Central memory CD8-positive, alpha-beta T cell (primary cell): Measurements from ENCODE around the gene NT5M.
A peak's percentile ranks its signal among the peaks of the same experiment; 100 is the strongest.
"Not testable (repeated sequence)": the region's sequence is repeated elsewhere in the genome, so short reads cannot be mapped to it uniquely, and the experiment has no call there.

Experiments
- ATAC-seq: fragments of 150-1000 bp; cut with Tn5 transposase; replicated peaks from 2 replicates; pipeline ENCODE4 v1.10.0; 2022; ENCODE audit warnings: mild to moderate bottlenecking, moderate FRiP score, moderate number of reproducible peaks; ENCODE audit not compliant: poor library complexity, severe bottlenecking; ENCODE audit errors: extremely low read depth
- DNase-seq, 2 donors: peaks; one replicate each; pipeline ENCODE4 v3.0.0; 2021; ENCODE audit warnings: low spot score in 2 of 2
- H3K27ac Mint-ChIP-seq: one replicate; pipeline ENCODE4 v1.8.0; 2022; ENCODE audit warnings: low read depth, mild to moderate bottlenecking, moderate library complexity, mixed read lengths
- H3K27me3 Mint-ChIP-seq: one replicate; pipeline ENCODE4 v1.8.0; 2022; ENCODE audit warnings: mixed read lengths
- H3K36me3 Mint-ChIP-seq: one replicate; pipeline ENCODE4 v1.8.0; 2022; ENCODE audit warnings: mild to moderate bottlenecking, moderate library complexity, mixed read lengths; ENCODE audit not compliant: insufficient read depth
- H3K4me1 Mint-ChIP-seq: one replicate; pipeline ENCODE4 v1.8.0; 2022; ENCODE audit warnings: mixed read lengths
- H3K4me3 Mint-ChIP-seq: one replicate; pipeline ENCODE4 v1.8.0; 2022; ENCODE audit warnings: mild to moderate bottlenecking, moderate library complexity, mixed read lengths
- H3K9me3 Mint-ChIP-seq: one replicate; pipeline ENCODE4 v1.8.0; 2022; ENCODE audit warnings: mixed read lengths

Gene NT5M

GRCh38 chr17:17280613-17281549 lies 22.3 kb upstream of the NT5M start, which contains the start of gene COPS3:
Gene COPS3 (minus strand): TSS chr17:17281246. CDS start chr17:17281186, 60 bp downstream.
- peak; percentile 92 to 93 for DNase-seq
- ATAC-seq = peak; percentile 95
- peak within 1 kb of the TSS; percentile 92 for H3K4me3 Mint-ChIP-seq
- peaks cover 28% of the 10 kb centered on the region for H3K36me3 Mint-ChIP-seq
- H3K4me1 Mint-ChIP-seq = peaks cover 26% of the 10 kb centered on the region
- no peaks in the 10 kb centered on the region for H3K27me3 Mint-ChIP-seq
- peak within 1 kb of the TSS; percentile 92 for H3K27ac Mint-ChIP-seq
- no peaks in the 10 kb centered on the region for H3K9me3 Mint-ChIP-seq

DNA sequence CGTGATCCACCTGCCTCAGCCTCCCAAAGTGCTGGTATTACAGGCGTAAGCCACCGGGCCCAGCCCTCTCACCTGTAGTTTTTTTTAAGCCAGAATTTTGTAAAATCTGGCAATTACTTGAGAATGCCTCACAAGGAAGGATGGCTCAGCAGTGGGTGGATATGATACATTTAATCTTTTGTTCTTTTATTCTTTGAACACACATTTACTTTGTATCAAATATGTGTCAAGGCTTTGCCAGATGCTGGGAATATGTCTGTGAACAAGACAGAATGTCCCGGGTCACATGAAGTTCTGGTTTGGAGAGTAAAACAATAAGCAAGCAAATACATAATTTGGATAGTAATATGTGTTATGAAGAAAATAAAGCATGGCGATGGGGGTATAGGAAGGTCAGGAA lies 17.2 kb upstream of the NT5M start:
- Mint-ChIP-seq H3K27me3 (no peaks in the 10 kb centered on the region), H3K36me3 (peaks cover 7% of the 10 kb centered on the region), H3K9me3 (no peaks in the 10 kb centered on the region), H3K4me3 (no peak overlapping the region), H3K4me1 (peaks cover 10% of the 10 kb centered on the region), H3K27ac (no peak overlapping the region)
- DNase-seq (no peak), ATAC-seq (no peak)

DNA sequence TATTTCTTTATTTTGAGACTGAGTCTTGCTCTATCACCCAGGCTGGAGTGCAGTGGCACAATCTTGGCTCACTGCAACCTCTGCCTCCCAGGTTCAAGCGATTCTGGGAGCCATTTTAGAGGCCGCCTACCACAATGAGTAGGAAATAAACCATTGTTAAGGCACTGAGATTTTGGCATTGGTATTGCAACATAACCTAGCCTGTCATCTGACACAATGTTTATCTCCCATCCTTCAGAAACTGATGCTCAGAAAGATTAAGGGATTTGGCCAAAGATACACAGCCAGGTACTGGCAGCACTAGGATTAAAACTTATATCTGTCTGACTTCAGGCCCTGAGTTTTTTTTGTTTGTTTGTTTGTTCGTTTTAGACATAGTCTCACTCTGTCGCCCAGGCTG lies 14.1 kb upstream of the NT5M start:
- H3K36me3 Mint-ChIP-seq = no peaks in the 10 kb centered on the region
- ATAC-seq (no peak), DNase-seq (no peak)
- no peak overlapping the region for H3K4me3 Mint-ChIP-seq
- no peaks in the 10 kb centered on the region for H3K9me3 Mint-ChIP-seq
- H3K4me1 Mint-ChIP-seq = no peaks in the 10 kb centered on the region
- H3K27ac Mint-ChIP-seq = no peak overlapping the region
- no peaks in the 10 kb centered on the region for H3K27me3 Mint-ChIP-seq

GRCh38 chr17:17289701-17290100 lies 13.5 kb upstream of the NT5M start:
- Mint-ChIP-seq H3K4me1 (no peaks in the 10 kb centered on the region), H3K36me3 (no peaks in the 10 kb centered on the region)
- no peak for ATAC-seq

GRCh38 chr17:17295141-17295540 lies 8.0 kb upstream of the NT5M start:
- H3K4me3 Mint-ChIP-seq = no peak overlapping the region
- no peaks in the 10 kb centered on the region for H3K4me1 Mint-ChIP-seq
- ATAC-seq (no peak), DNase-seq (no peak)
- H3K36me3 Mint-ChIP-seq = no peaks in the 10 kb centered on the region
- peaks cover 4% of the 10 kb centered on the region for H3K27me3 Mint-ChIP-seq
- H3K27ac Mint-ChIP-seq = no peak overlapping the region
- H3K9me3 Mint-ChIP-seq = no peaks in the 10 kb centered on the region

More at GRCh38 chr17:17289701-17290100, 13.5 kb upstream of the NT5M start:
- Mint-ChIP-seq H3K27me3 (no peaks in the 10 kb centered on the region), H3K9me3 (no peaks in the 10 kb centered on the region), H3K4me3 (no peak overlapping the region), H3K27ac (no peak overlapping the region)
- no peak for DNase-seq

GRCh38 chr17:17297217-17297616 lies 6.0 kb upstream of the NT5M start:
- Mint-ChIP-seq H3K4me3 (no peak overlapping the region), H3K27ac (no peak overlapping the region), H3K27me3 (peaks cover 7% of the 10 kb centered on the region), H3K36me3 (peaks cover 1% of the 10 kb centered on the region), H3K4me1 (no peaks in the 10 kb centered on the region), H3K9me3 (no peaks in the 10 kb centered on the region)
- no peak for ATAC-seq
- DNase-seq = no peak

DNA sequence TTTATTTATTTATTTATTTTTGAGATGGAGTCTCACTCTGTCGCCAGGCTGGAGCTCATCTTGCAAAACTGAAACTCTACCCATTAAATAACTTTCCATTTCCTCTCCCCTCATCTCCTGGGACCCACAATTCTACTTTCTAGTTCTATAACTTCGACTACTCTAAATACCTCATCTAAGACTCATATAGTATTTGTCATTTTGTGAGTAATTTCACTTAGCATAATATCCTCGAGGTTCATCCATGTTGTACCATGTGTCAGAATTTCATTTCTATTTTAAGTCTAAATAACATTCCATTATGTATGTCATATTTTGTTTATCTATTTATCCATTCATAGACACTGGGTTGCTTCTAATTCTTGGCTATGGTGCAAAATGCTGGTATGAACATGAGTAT lies 5.1 kb upstream of the NT5M start:
- ATAC-seq = no peak
- H3K27ac Mint-ChIP-seq = no peak overlapping the region
- DNase-seq = no peak

GRCh38 chr17:17300624-17301568 lies 2.3 kb upstream of the NT5M start:
- H3K27ac Mint-ChIP-seq = no peak overlapping the region
- H3K27me3 Mint-ChIP-seq = peaks cover 7% of the 10 kb centered on the region
- H3K4me3 Mint-ChIP-seq = no peak overlapping the region
- H3K9me3 Mint-ChIP-seq = no peaks in the 10 kb centered on the region
- DNase-seq (no peak), ATAC-seq (no peak)
- peaks cover 7% of the 10 kb centered on the region for H3K36me3 Mint-ChIP-seq
- H3K4me1 Mint-ChIP-seq = peaks cover 24% of the 10 kb centered on the region

More for the DNA sequence above, 5.1 kb upstream of the NT5M start:
- Mint-ChIP-seq H3K4me1 (peaks cover 5% of the 10 kb centered on the region), H3K4me3 (no peak overlapping the region), H3K36me3 (peaks cover 1% of the 10 kb centered on the region), H3K27me3 (peaks cover 7% of the 10 kb centered on the region), H3K9me3 (no peaks in the 10 kb centered on the region)

DNA sequence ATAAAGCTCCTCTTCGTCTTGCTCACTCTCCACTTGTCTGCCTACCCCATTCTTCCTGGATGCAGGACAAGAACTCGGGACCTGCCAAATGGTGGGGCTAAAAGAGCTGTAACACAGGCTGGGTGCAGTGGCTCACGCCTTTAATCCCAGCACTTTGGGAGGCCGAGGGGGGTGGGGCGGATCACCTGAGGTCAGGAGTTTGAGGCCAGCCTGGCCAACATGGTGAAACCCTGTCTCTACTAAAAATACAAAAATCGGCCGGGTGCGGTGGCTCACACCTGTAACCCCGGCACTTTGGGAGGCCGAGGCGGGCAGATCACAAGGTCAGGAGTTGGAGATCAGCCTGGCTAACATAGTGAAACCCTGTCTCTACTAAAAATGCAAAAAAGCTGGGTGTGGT lies 1.5 kb upstream of the NT5M start:
- H3K27ac Mint-ChIP-seq = peak overlapping the region; percentile 62
- not testable (repeated sequence) for ATAC-seq, DNase-seq, H3K27me3 Mint-ChIP-seq, H3K36me3 Mint-ChIP-seq, H3K9me3 Mint-ChIP-seq
- H3K4me1 Mint-ChIP-seq = peaks cover 24% of the 10 kb centered on the region
- peak overlapping the region; percentile 77 for H3K4me3 Mint-ChIP-seq

DNA sequence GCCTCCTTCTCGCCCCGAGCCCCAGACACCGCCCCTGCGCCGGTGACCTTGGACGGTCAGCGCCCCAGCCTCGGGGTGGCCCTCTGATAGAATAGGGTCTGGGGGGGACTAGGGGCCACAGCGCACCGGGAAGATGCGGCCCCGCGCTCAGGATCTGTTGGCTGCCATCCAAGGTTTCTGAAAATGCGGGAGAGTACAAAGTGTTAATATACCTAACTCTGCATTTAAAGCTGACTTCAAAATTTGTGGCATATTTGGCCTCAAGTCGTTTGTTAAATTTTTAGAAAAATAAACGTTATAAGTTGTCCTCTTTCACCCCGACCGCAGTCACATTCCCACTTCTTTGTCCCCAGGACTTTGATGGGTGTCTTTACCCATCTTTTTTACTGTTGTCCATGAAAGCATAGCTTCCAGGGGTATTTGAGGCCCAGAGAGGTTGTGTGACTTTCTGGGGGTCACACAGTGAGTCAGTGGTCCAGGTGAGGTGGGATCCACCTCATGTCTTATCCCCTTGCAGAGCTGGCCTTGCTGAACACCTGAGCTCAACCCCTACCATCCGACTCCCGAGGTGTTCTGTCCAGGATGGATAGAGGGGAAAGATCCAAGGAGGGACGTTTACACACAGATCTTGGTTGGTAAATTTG lies 796 bp downstream of the NT5M start:
- ATAC-seq (no peak), DNase-seq (no peak)
- Mint-ChIP-seq H3K36me3 (peaks cover 7% of the 10 kb centered on the region), H3K9me3 (no peaks in the 10 kb centered on the region), H3K27ac (peak overlapping the region; percentile 80), H3K27me3 (peaks cover 7% of the 10 kb centered on the region), H3K4me1 (peaks cover 24% of the 10 kb centered on the region), H3K4me3 (peak overlapping the region; percentile 77)

- no peaks in the 10 kb centered on the region for H3K9me3 Mint-ChIP-seq
- ATAC-seq = peak; percentile 83
- H3K4me3 Mint-ChIP-seq = peak overlapping the region; percentile 77
- H3K36me3 Mint-ChIP-seq = peaks cover 7% of the 10 kb centered on the region
- peak overlapping the region; percentile 80 for H3K27ac Mint-ChIP-seq
- peaks cover 7% of the 10 kb centered on the region for H3K27me3 Mint-ChIP-seq
- H3K4me1 Mint-ChIP-seq = peaks cover 24% of the 10 kb centered on the region
- peak in 1 of 2 donors; percentile 35 for DNase-seq
These were observed 1.4 kb downstream of the NT5M start for GRCh38 chr17:17304521-17304985.

GRCh38 chr17:17305281-17305801 lies 2.2 kb downstream of the NT5M start:
- peaks cover 24% of the 10 kb centered on the region for H3K4me1 Mint-ChIP-seq
- peak; percentile 74 for ATAC-seq
- peaks cover 7% of the 10 kb centered on the region for H3K36me3 Mint-ChIP-seq
- H3K27me3 Mint-ChIP-seq = peaks cover under 1% of the 10 kb centered on the region
- peak overlapping the region; percentile 80 for H3K27ac Mint-ChIP-seq
- no peaks in the 10 kb centered on the region for H3K9me3 Mint-ChIP-seq
- DNase-seq = no peak
- H3K4me3 Mint-ChIP-seq = peak overlapping the region; percentile 77
